NCI-H446 (cell line): ENCODE results near the gene KIRREL1.

ENCODE experiments used
- DNase-seq, 2 experiments: peaks; one replicate each; lab custom pipeline; 2025; lab: John Stamatoyannopoulos, UW

Gene KIRREL1

DNA sequence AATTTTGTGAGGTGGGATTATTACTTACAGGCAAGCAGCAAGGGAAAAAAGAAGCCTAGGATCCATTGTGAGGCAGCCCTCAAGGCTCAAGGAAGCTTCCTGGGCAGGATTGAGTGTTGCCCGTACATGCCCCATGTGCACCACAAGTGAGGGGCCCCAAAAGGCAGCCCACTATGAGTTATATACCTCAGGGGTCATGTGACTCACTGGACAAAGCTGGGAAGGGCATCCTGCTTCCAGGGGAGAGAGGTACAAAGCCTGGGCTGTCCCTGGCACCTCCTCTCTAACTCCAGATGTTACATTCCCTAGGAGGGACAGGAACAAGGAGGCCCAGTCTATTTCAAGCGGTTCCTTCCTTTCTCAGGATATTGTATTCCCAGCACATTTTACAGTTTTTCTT is 153.3 kb downstream of the KIRREL1 start:
- no peak for DNase-seq

DNA sequence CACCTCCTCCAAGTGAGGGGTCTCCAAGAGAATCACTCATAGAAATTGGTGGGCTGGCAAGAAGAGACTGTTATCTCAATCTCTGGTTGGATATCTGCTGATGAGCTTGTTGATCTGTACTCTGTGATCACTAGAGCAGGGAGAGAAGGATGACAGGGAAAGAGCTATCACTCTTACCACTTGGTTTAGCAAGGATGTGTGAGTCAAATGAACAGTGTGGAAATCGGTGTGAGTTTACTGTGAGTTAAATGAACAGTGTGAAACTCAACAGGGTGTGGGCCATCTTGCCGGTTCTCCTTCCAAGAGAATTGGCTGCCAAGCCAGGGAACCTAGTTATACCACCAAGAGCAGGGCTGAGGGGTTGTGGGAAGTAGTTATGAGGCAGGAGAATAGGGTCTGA is 154.0 kb downstream of the KIRREL1 start:
- DNase-seq: no peak

DNA sequence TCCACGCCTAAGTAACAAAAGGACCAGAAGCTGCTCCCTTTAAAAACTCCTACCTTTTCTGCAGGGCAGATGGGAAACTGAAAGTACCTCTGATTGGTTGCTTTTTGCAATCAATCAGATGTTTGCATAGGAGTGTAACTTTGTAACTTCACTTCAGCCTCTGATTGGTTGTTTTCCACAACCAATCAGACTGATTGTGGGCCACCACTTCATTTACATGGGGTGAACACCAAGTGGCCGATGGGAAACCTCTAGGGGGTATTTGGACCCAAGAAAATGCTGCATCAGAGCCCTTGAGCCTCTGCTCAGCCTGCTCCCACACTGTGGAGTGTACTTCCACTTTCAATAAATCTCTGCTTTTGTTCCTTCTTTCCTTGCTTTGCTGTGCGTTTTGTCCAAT is 154.4 kb downstream of the KIRREL1 start:
- no peak for DNase-seq

DNA sequence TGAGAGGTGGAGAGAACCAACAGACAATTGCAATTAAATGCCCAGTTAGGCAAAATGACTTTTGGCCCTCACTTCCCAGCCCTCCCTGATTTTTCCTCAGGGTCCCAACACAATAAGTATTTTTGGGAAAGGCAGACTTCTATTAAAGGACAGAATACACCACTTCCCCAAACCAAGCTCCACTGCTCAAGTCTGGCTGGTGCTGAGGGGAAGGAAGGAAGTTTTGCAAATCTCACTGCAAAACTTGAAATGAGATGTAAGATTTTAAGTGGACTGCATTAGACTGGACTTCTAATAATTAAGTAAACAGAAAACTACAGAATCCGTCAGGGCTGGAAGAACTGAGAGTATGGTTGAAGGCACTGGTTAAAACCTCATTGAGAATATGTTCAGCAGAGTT is 155.0 kb downstream of the KIRREL1 start:
- DNase-seq: no peak

DNA sequence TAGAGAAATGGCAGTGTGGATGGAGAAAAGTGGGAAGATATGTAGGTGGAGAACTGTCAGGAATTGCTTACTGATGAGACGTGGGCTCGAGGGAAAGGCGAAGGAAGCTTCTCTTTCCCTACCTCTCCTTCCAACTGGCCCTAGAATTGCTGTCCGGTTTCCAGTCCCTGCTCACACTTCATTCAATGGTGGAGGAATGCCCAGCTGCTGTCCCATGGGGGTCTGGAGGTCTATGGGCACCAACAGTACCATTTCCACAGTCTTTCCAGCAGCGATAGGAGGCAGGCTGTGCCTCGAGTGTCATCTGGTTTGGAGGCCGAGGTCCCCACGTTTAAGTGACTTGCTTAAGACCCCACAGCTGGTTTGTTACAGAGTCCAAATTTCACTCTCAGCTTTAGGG is 155.7 kb downstream of the KIRREL1 start:
- DNase-seq: no peak
